Effector memory CD4-positive, alpha-beta T cell (primary cell): Measurements from ENCODE around the gene SLC30A1.

ENCODE experiments used
- DNase-seq, 3 donors: peaks; one replicate each; pipeline ENCODE4 v3.0.0-alpha.2; 2020
- H3K27ac ChIP-seq: 2 replicates; pipeline ENCODE4 v1.7.0; 2013; ENCODE audit warnings: mild to moderate bottlenecking, low read length, moderate library complexity; ENCODE audit not compliant: insufficient read depth, poor library complexity, severe bottlenecking
- H3K27me3 ChIP-seq: replicated peaks from 2 replicates; pipeline ENCODE4 v1.7.0; 2013; ENCODE audit warnings: mild to moderate bottlenecking, low read length; ENCODE audit not compliant: insufficient read depth, control insufficient read depth, poor library complexity, severe bottlenecking
- H3K36me3 ChIP-seq: 2 replicates; pipeline ENCODE4 v1.7.0; 2013; ENCODE audit warnings: mild to moderate bottlenecking, low read length, moderate library complexity; ENCODE audit not compliant: control insufficient read depth, insufficient read depth
- H3K4me1 ChIP-seq: 2 replicates; pipeline ENCODE4 v1.7.0; 2013; ENCODE audit warnings: low read length, mild to moderate bottlenecking; ENCODE audit not compliant: control insufficient read depth, insufficient read depth, poor library complexity, severe bottlenecking
- H3K4me3 ChIP-seq: 2 replicates; pipeline ENCODE4 v1.7.0; 2013; ENCODE audit warnings: low read length, low read depth, mild to moderate bottlenecking; ENCODE audit not compliant: insufficient read depth, poor library complexity, severe bottlenecking
- H3K9me3 ChIP-seq: 2 replicates; pipeline ENCODE4 v1.7.0; 2013; ENCODE audit warnings: mild to moderate bottlenecking, low read length, moderate library complexity; ENCODE audit not compliant: control insufficient read depth

Gene SLC30A1

DNA sequence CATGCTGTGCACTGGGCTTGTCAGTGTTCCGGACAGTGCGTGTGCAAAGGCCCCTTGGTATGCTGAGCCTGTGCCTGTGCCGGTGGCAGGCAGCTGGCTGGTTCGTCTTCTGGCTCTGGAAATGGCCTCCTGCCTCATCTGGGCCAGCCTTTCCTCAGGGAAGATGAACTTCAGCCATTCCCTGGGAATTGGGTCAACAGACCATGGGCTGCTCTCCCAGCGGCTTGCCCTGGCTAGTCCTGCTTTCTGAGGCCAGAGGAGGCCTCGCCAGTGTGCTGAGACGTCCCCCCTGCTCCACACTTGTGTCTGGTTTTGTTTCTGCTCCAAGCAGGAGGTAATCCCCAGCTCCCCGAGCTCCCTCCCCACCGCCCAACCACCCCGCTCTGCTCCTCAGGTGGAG is 54.4 kb downstream of the SLC30A1 start:
- Histone ChIP-seq H3K4me1 (no peaks in the 10 kb centered on the region), H3K27ac (no peak overlapping the region)
- no peak for DNase-seq

DNA sequence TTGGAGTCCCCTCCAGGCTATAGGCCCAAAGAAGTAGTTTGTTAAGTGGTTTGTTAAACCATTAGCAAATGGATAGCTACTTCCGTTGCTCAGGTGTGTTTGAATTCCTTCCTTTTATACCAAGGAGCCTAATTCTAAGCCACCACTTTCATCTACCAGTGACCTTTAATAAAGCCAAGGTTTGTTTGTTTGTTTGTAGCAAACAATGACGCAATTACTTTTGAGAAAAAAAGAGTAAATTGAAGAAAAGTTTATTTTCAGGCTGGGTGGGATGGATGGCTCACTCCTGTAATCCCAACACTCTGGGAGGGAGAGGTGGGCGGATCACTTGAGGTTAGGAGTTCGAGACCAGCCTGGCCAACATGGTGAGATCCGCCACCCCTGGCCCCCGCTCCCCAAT is 56.2 kb downstream of the SLC30A1 start:
- no peak for DNase-seq
- H3K27ac ChIP-seq = no peak overlapping the region
- H3K4me1 ChIP-seq = no peaks in the 10 kb centered on the region
- H3K4me3 ChIP-seq = no peak overlapping the region
- no peaks in the 10 kb centered on the region for H3K36me3 ChIP-seq
- no peaks in the 10 kb centered on the region for H3K9me3 ChIP-seq
- H3K27me3 ChIP-seq = no peaks in the 10 kb centered on the region

More for the DNA sequence above, 54.4 kb downstream of the SLC30A1 start:
- no peak overlapping the region for H3K4me3 ChIP-seq
- H3K36me3 ChIP-seq = no peaks in the 10 kb centered on the region
- H3K9me3 ChIP-seq = no peaks in the 10 kb centered on the region
- no peaks in the 10 kb centered on the region for H3K27me3 ChIP-seq
